Ascending aorta (tissue), 2 donors: Measurements from ENCODE around the gene LGI2. TPM values are rescaled to one million over a fixed set of nuclear protein-coding genes. Genes with fewer than 3 reads are reported as not detected.
A peak's percentile ranks its signal among the peaks of the same experiment; 100 is the strongest.

Source experiments
- DNase-seq, 2 donors: peaks; one replicate each; pipeline ENCODE4 v3.0.0-alpha.2; 2019; ENCODE audit warnings: low spot score in 2 of 2
- H3K27ac ChIP-seq, 2 donors: fragments of 200-600 bp; sonication (generic); one replicate each; pipeline ENCODE4 v1.5.1; 2016 to 2017; ENCODE audit warnings: mild to moderate bottlenecking in 1 of 2
- H3K27me3 ChIP-seq: fragments of 200-600 bp; sonication (generic); one replicate; pipeline ENCODE4 v1.5.1; 2017
- H3K36me3 ChIP-seq, 2 donors: fragments of 200-600 bp; sonication (generic); one replicate each; pipeline ENCODE4 v1.5.1; 2016
- H3K4me1 ChIP-seq, 2 donors: fragments of 200-600 bp; sonication (generic); one replicate each; pipeline ENCODE4 v1.5.1; 2016 to 2017; ENCODE audit warnings: mild to moderate bottlenecking in 1 of 2
- H3K4me3 ChIP-seq, 2 donors: fragments of 200-600 bp; sonication (generic); one replicate each; pipeline ENCODE4 v1.5.1; 2016 to 2017; ENCODE audit warnings: mild to moderate bottlenecking in 1 of 2
- H3K9me3 ChIP-seq, 2 donors: fragments of 200-600 bp; sonication (generic); one replicate each; pipeline ENCODE4 v1.5.1; 2016
- intact Hi-C: fragments of 100-400 bp; cut with DNase I; formaldehyde crosslinking; loops from one replicate; pipeline ENCODE4 v1.15.1; 2023
- total RNA-seq: library from RNA; depleted of rRNA; stranded (reverse); fragments of >200 nt; gene quantifications from one replicate; pipeline ENCODE4 v1.1.0, GENCODE V29; 2016
- TF ChIP-seq, protein P1 (sequence below), 3 experiments: fragments of 200-600 bp in 2 of 3; fragments of 450-650 bp in 1 of 3; sonication (generic) in 2 of 3; IDR thresholded peaks; one replicate each; pipeline ENCODE4 v1.5.1; 2016 to 2019; ENCODE audit warnings: antibody characterized with exemption in 3 of 3, mild to moderate bottlenecking in 1 of 3, moderate library complexity in 1 of 3

The LGI2 gene
- total RNA-seq, 1 donor from 2014 or later = 2.2 TPM

DNA sequence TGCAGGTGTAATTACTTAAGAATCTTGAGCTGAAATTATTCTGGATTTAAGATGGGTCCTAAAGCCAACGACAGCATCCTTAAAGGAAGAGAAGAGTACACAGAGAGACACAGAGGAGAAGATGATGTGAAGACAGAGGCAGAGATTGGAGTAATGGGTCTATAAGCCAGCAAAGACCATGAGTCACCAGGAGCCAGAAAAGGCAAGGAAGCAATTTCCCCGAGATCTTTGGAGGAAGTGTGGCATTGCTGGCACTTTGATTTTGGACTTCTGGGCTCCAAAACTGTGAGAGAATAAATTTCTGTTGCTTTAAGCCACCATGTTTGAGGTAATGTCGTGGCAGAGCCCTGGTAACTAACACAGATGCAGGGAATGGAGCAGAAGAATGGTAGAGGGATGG, 32.4 kb upstream of the LGI2 start:
- Histone ChIP-seq H3K9me3 (no peaks in the 10 kb centered on the region), H3K4me3 (no peak overlapping the region), H3K36me3 (no peaks in the 10 kb centered on the region), H3K4me1 (peaks cover 0 to 7% of the 10 kb centered on the region in 2 donors), H3K27ac (no peak overlapping the region), H3K27me3 (no peaks in the 10 kb centered on the region)
- intact Hi-C loops = loop anchor here (2.0 to 5.0 kb wide), 4 partner anchors 32 to 281 kb away; partner anchors contain the start of genes LGI2 and SOD3
- TF ChIP-seq, protein P1, sequence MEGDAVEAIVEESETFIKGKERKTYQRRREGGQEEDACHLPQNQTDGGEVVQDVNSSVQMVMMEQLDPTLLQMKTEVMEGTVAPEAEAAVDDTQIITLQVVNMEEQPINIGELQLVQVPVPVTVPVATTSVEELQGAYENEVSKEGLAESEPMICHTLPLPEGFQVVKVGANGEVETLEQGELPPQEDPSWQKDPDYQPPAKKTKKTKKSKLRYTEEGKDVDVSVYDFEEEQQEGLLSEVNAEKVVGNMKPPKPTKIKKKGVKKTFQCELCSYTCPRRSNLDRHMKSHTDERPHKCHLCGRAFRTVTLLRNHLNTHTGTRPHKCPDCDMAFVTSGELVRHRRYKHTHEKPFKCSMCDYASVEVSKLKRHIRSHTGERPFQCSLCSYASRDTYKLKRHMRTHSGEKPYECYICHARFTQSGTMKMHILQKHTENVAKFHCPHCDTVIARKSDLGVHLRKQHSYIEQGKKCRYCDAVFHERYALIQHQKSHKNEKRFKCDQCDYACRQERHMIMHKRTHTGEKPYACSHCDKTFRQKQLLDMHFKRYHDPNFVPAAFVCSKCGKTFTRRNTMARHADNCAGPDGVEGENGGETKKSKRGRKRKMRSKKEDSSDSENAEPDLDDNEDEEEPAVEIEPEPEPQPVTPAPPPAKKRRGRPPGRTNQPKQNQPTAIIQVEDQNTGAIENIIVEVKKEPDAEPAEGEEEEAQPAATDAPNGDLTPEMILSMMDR (IDR thresholded peaks at IDR 0.05) = no peak
- DNase-seq = no peak

DNA sequence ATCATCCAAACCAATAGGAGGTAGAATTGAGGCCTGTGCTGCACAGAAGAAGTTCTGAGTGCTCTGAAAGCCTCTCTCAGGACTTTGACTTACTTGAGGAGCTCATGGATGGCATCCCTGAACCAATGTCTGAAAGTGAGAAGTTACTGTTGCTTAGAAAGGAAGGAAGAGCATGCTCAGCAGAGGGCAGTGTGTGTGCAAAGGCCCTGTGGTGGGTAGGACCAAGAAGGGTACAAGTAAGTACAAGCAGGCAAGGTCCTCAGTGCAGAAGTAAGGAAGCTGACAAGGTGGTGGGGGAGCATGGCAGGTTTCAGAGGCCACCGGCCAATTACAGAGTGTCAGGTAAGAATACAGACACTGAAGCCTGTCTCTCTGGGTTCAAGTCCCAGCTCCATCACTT, 31.4 kb upstream of the LGI2 start:
- no peaks in the 10 kb centered on the region for H3K9me3 ChIP-seq
- no peaks in the 10 kb centered on the region for H3K36me3 ChIP-seq
- peaks cover 0 to 7% of the 10 kb centered on the region in 2 donors for H3K4me1 ChIP-seq
- no peak overlapping the region for H3K4me3 ChIP-seq
- peak in 1 of 2 donors; percentile 44 for DNase-seq
- peak overlapping the region in 1 of 2 donors; percentile 77 for H3K27ac ChIP-seq
- TF ChIP-seq, protein P1 (IDR thresholded peaks at IDR 0.05) = no peak
- no peaks in the 10 kb centered on the region for H3K27me3 ChIP-seq
- intact Hi-C loops = loop anchor here (2.0 to 5.0 kb wide), 4 partner anchors 31 to 280 kb away; partner anchors contain the start of genes LGI2 and SOD3

DNA sequence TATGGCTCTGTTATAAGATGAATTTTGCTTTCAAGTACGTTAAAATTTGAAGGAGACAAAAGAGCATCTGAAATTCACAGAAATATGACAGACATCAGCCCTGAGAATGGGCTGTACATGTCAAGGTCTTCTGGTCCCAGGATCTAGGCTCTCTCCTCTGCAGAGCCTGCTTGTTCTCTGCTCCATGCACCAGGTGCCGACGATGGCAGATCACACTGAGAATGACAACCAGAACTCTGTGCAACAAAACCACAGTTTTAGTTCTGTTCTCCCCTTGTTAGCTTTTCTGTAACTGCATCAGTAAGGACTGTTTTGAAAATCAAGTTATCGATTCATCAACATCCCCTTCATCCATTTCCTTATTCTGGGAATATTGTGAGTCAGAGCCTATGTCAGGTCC, 30.9 kb upstream of the LGI2 start:
- intact Hi-C loops = loop anchor here (2.0 to 5.0 kb wide), 4 partner anchors 31 to 279 kb away; partner anchors contain the start of genes LGI2 and SOD3
- no peak for DNase-seq
- Histone ChIP-seq H3K36me3 (no peaks in the 10 kb centered on the region), H3K4me1 (peaks cover 0 to 7% of the 10 kb centered on the region in 2 donors), H3K4me3 (no peak overlapping the region), H3K27ac (peak overlapping the region; percentile 77), H3K27me3 (no peaks in the 10 kb centered on the region), H3K9me3 (no peaks in the 10 kb centered on the region)
- TF ChIP-seq, protein P1 (IDR thresholded peaks at IDR 0.05) = no peak

DNA sequence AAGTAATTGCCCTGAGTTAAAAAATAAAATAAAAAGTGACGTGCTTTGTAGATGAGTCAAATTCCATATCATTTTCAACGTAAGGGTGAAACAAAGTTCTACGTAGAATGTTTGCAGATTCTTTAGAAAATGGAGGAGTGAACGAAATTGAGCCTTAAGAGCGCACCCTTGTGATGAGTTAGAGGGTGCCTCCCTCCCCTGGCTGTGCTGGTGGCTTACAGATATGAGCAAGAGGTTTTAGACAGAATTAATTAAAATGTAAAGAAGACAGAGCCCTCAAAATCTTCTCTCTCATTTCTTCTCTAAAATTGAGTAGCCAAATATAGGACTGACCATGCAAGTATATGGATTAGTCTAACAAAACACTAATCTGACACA, 30.2 kb upstream of the LGI2 start:
- intact Hi-C loops = loop anchor here (5.0 kb wide), 3 partner anchors 79 to 279 kb away; partner anchors contain the start of gene SOD3
- Histone ChIP-seq H3K27ac (peak overlapping the region; percentile 77), H3K9me3 (no peaks in the 10 kb centered on the region), H3K4me1 (peaks cover 0 to 7% of the 10 kb centered on the region in 2 donors), H3K36me3 (no peaks in the 10 kb centered on the region), H3K27me3 (no peaks in the 10 kb centered on the region), H3K4me3 (no peak overlapping the region)
- TF ChIP-seq, protein P1 (IDR thresholded peaks at IDR 0.05) = no peak
- peak in 1 of 2 donors; percentile 58 for DNase-seq

DNA sequence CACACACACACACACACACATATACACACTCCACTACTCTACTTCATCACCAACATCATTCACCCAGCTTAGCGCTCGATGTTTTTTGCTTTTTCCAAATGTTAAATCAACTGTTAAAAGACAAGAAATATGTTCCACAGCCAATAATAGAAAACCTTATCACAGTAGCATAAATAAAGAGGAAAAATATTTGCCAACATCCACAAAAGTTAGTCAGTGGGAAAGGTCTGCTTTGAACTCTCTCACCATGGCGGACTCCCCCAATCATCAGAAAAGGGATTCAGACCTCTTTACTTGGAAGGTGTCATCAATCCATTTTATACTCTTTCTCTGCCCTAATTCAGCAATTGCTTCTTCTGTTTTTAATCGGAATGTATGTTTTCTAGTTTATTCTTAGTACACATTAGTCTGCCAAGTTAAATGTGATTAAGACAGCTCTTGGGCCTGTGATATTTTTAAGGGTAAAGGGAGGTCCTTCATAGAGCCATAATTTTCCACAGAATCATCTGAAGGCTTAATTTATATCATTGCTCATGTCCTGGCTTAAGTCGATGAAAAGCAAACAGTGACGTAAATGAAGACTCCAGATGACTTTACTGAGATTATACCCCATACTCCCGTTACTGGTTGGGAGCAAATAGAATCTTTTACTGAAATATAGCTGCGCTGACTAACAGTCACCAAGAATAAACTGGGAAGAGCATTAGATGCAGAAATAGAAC, 29.7 kb upstream of the LGI2 start:
- peak in 1 of 2 donors; percentile 45 for DNase-seq
- Histone ChIP-seq H3K27ac (peak overlapping the region; percentile 77), H3K4me1 (peaks cover 0 to 7% of the 10 kb centered on the region in 2 donors), H3K36me3 (no peaks in the 10 kb centered on the region), H3K4me3 (peak overlapping the region in 1 of 2 donors; percentile 36), H3K9me3 (no peaks in the 10 kb centered on the region), H3K27me3 (no peaks in the 10 kb centered on the region)
- TF ChIP-seq, protein P1 (IDR thresholded peaks at IDR 0.05) = no peak
- intact Hi-C loops = loop anchor here (5.0 kb wide), 3 partner anchors 78 to 278 kb away; partner anchors contain the start of gene SOD3
